SK-N-SH (cell line): Measurements from ENCODE around the gene YPEL1. TPM values are rescaled to one million over a fixed set of nuclear protein-coding genes. Genes with fewer than 3 reads are reported as not detected.

ENCODE experiments used
- CTCF ChIA-PET: fragments of 300-600, 350-600 bp; formaldehyde crosslinking; extraction: SDS; loops from one replicate; lab custom pipeline; 2021; lab: Yijun Ruan, JAX
- POLR2A ChIA-PET: fragments of 350-600 bp; sonication (Branson Sonifier 250); formaldehyde crosslinking; extraction: SDS; loops from one replicate; lab custom pipeline; 2020; ENCODE audit warnings: antibody characterized with exemption, inconsistent platforms; lab: Yijun Ruan, JAX
- DNase-seq: peaks from one replicate; pipeline ENCODE4 v3.0.0; 2012
- H2AFZ ChIP-seq: fragments of 200-600 bp; sonication (generic); 2 replicates; pipeline ENCODE4 v1.8.1; 2016; ENCODE audit warnings: antibody characterized with exemption, mild to moderate bottlenecking, low read depth
- H3F3A ChIP-seq: fragments of 200-600 bp; sonication (generic); replicated peaks from 2 replicates; pipeline ENCODE3; 2016; ENCODE audit warnings: antibody characterized with exemption, mild to moderate bottlenecking; ENCODE audit not compliant: insufficient read depth
- H3K27ac ChIP-seq, 2 experiments: fragments of 200-500 bp in 1 of 2; fragments of 200-600 bp in 1 of 2; sonication (Bioruptor generic) in 1 of 2; sonication (generic), shearing (Covaris generic) in 1 of 2; 2 replicates each; pipeline versions ENCODE4 v1.5.1 to v1.6.1; 2014 to 2016; ENCODE audit warnings: low read depth in 2 of 2, inconsistent platforms in 1 of 2, low read length in 1 of 2, mild to moderate bottlenecking in 1 of 2, mixed read lengths in 1 of 2
- H3K27me3 ChIP-seq: fragments of 200-600 bp; sonication (generic), shearing (Covaris generic); 2 replicates; pipeline ENCODE4 v1.6.1; 2016; ENCODE audit warnings: mixed run types; ENCODE audit not compliant: insufficient read depth
- H3K36me3 ChIP-seq, 2 experiments: fragments of 200-500 bp in 1 of 2; fragments of 200-600 bp in 1 of 2; sonication (Bioruptor generic) in 1 of 2; sonication (generic) in 1 of 2; replicated peaks in 1 of 2; 2 replicates each; pipeline versions ENCODE3 to v1.5.1; 2014 to 2016; ENCODE audit warnings: low read length in 1 of 2, mild to moderate bottlenecking in 1 of 2; ENCODE audit not compliant: insufficient read depth in 2 of 2, control insufficient read depth in 1 of 2
- H3K4me1 ChIP-seq, 2 experiments: fragments of 200-500 bp in 1 of 2; fragments of 200-600 bp in 1 of 2; sonication (Bioruptor generic) in 1 of 2; sonication (generic), shearing (Covaris generic) in 1 of 2; 2 replicates each; pipeline versions ENCODE4 v1.5.1 to v1.6.1; 2014 to 2016; ENCODE audit warnings: low read depth in 1 of 2, low read length in 1 of 2, mixed run types in 1 of 2; ENCODE audit not compliant: insufficient read depth in 2 of 2, control insufficient read depth in 1 of 2
- H3K4me2 ChIP-seq: fragments of 200-600 bp; sonication (generic), shearing (Covaris generic); 2 replicates; pipeline ENCODE4 v1.6.1; 2017; ENCODE audit warnings: mixed run types
- H3K4me3 ChIP-seq, 2 experiments: fragments of 200-500 bp in 1 of 2; fragments of 200-600 bp in 1 of 2; sonication (Bioruptor generic) in 1 of 2; sonication (generic), shearing (Covaris generic) in 1 of 2; 2 replicates each; pipeline versions ENCODE4 v1.5.1 to v1.8.1; 2014 to 2016; ENCODE audit warnings: low read depth in 2 of 2, inconsistent platforms in 1 of 2, low read length in 1 of 2, mild to moderate bottlenecking in 1 of 2, mixed read lengths in 1 of 2, moderate library complexity in 1 of 2
- H3K79me2 ChIP-seq: fragments of 200-600 bp; sonication (generic); 2 replicates; pipeline ENCODE4 v1.8.1; 2017; ENCODE audit warnings: mild to moderate bottlenecking; ENCODE audit not compliant: insufficient read depth
- H3K9ac ChIP-seq: fragments of 200-600 bp; sonication (generic); 2 replicates; pipeline ENCODE4 v1.6.1; 2017; ENCODE audit warnings: mixed run types
- H3K9me2 ChIP-seq: fragments of 200-600 bp; sonication (generic); 2 replicates; pipeline ENCODE4 v1.6.1; 2017; ENCODE audit warnings: mixed run types
- H3K9me3 ChIP-seq: fragments of 200-600 bp; sonication (generic); 2 replicates; pipeline ENCODE4 v1.6.1; 2017; ENCODE audit warnings: mixed run types, mild to moderate bottlenecking, moderate library complexity
- H4K20me1 ChIP-seq: fragments of 200-600 bp; sonication (generic); 2 replicates; pipeline ENCODE4 v1.6.1; 2017; ENCODE audit warnings: mild to moderate bottlenecking, mixed run types; ENCODE audit not compliant: insufficient read depth
- CHD2 ChIP-seq: fragments of 150-350 bp; IDR thresholded peaks from 2 replicates; pipeline ENCODE4 v1.6.1; 2018; ENCODE audit warnings: low read length; ENCODE audit not compliant: partially characterized antibody
- FOXJ3 ChIP-seq: sonication (generic); formaldehyde crosslinking; IDR thresholded peaks from 2 replicates; pipeline ENCODE4 v1.5.1; 2020; ENCODE audit warnings: mild to moderate bottlenecking, missing genetic modification reagents
- FOXM1 ChIP-seq: IDR thresholded peaks from 2 replicates; pipeline ENCODE4 v1.4.0; 2012; ENCODE audit warnings: low read depth, mild to moderate bottlenecking
- GATA2 ChIP-seq: sonication (generic); formaldehyde crosslinking; IDR thresholded peaks from 2 replicates; pipeline ENCODE4 v1.5.0; 2020; ENCODE audit warnings: mild to moderate bottlenecking, missing genetic modification reagents
- JUND ChIP-seq: IDR thresholded peaks from 2 replicates; pipeline ENCODE4 v1.4.0; 2012
- MAX ChIP-seq: IDR thresholded peaks from 2 replicates; pipeline ENCODE4 v1.4.0; 2012; ENCODE audit warnings: low read depth
- MEF2A ChIP-seq: IDR thresholded peaks from 2 replicates; pipeline ENCODE4 v1.4.0; 2012; ENCODE audit warnings: low read depth, borderline replicate concordance
- NRF1 ChIP-seq: IDR thresholded peaks from 2 replicates; pipeline ENCODE4 v1.6.1; 2012; ENCODE audit warnings: low read depth, mild to moderate bottlenecking, low read length
- POLR2AphosphoS5 ChIP-seq: IDR thresholded peaks from 2 replicates; pipeline ENCODE4 v1.6.1; 2012; ENCODE audit warnings: low read depth, low read length
- SIN3A ChIP-seq: IDR thresholded peaks from 2 replicates; pipeline ENCODE4 v1.6.1; 2012; ENCODE audit warnings: low read depth, mild to moderate bottlenecking, low read length, moderate library complexity, borderline replicate concordance
- USF2 ChIP-seq: fragments of 150-350 bp; IDR thresholded peaks from 2 replicates; pipeline ENCODE4 v1.6.1; 2017; ENCODE audit warnings: antibody characterized with exemption, low read length, low read depth, borderline replicate concordance
- WGBS: methylation state at CpG from one replicate; pipeline ENCODE4 v1.1.6; 2017; ENCODE audit warnings: low lambda C conversion rate; 5-methylcytosine and 5-hydroxymethylcytosine counted together
- polyA plus RNA-seq, 3 experiments: library from polyadenylated mRNA; depleted of rRNA; stranded (reverse); fragments of >200 nt; gene quantifications; 2 replicates each; pipeline ENCODE4 v1.2.3, GENCODE V29; 2012
- TF ChIP-seq, protein P1 (sequence below): fragments of 150-350 bp; IDR thresholded peaks from 2 replicates; pipeline ENCODE4 v1.6.1; 2016; ENCODE audit warnings: mild to moderate bottlenecking, low read depth, low read length

The YPEL1 gene
- polyA plus RNA-seq, 1 of the 3 experiments (the other 2 are of a cell fraction), result 2.4 TPM

DNA sequence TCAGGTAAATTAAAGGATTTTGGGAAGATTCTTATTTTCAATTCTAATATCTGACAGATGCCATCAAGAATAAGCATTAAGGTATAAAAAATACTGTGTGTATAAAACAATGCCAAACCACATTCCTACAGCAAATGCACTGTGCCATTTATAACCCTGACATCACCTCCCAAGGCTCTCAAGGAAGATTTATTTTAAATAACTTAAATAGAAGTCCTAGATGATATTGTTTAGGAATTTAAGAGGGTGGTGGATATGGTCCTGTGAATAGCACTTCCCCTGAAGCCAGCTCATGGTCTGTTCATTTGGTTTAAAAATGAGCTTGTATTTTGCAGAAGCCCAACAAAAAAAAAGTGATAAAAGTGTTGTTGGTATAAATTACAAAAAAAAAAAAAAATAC lies 37.7 kb downstream of the YPEL1 start:
- peak overlapping the region; percentile 19; the same call in 1 of the 2 replicates for H3K9ac ChIP-seq
- H3K9me2 ChIP-seq, result no peaks in the 10 kb centered on the region
- H3K4me2 ChIP-seq, result no peak overlapping the region
- no peak for DNase-seq
- H3F3A ChIP-seq, result peaks cover 11% of the 10 kb centered on the region
- CTCF ChIA-PET, result interaction anchor here (1.3 to 1.7 kb wide), 2 partner anchors 10 to 240 kb away, joined by 3 to 8 read pairs; no protein-coding TSS in a partner anchor
- no peaks in the 10 kb centered on the region for H3K79me2 ChIP-seq
- no peaks in the 10 kb centered on the region; the same call in 1 of the 2 replicates for H4K20me1 ChIP-seq
- H3K36me3 ChIP-seq, result peaks cover 0 to 49% of the 10 kb centered on the region in 2 experiments
- no peaks in the 10 kb centered on the region for H3K27me3 ChIP-seq
- no peak overlapping the region for H3K4me3 ChIP-seq
- TF ChIP-seq SIN3A (no peak), MEF2A (peak; percentile 78)
- no peaks in the 10 kb centered on the region for H3K9me3 ChIP-seq
- POLR2A ChIA-PET, result interaction anchor here (1.1 kb wide), 1 partner anchor 12 kb away, joined by 3 read pairs; no protein-coding TSS in a partner anchor
- peak overlapping the region in 1 of 2 experiments; percentile 65; a peak in 2 of 4 replicates for H3K27ac ChIP-seq
- peaks cover 0 to 8% of the 10 kb centered on the region in 2 experiments; a peak in 2 of 4 replicates for H3K4me1 ChIP-seq
- no peak overlapping the region; the same call in 1 of the 2 replicates for H2AFZ ChIP-seq

- H3K9ac ChIP-seq, result peak overlapping the region; percentile 19; the same call in 1 of the 2 replicates
- peaks cover 11% of the 10 kb centered on the region for H3F3A ChIP-seq
- H3K4me1 ChIP-seq, result peaks cover 0 to 8% of the 10 kb centered on the region in 2 experiments; a peak in 2 of 4 replicates
- H3K79me2 ChIP-seq, result no peaks in the 10 kb centered on the region
- H3K27me3 ChIP-seq, result no peaks in the 10 kb centered on the region
- peak overlapping the region in 1 of 2 experiments; percentile 65; a peak in 2 of 4 replicates for H3K27ac ChIP-seq
- DNase-seq, result no peak
- no peak overlapping the region for H3K4me2 ChIP-seq
- CTCF ChIA-PET, result interaction anchor here (1.3 to 1.7 kb wide), 2 partner anchors 11 to 241 kb away, joined by 3 to 8 read pairs; no protein-coding TSS in a partner anchor
- 98% methylated on average over 11 of the region's 16 CpGs for WGBS
- H3K9me3 ChIP-seq, result no peaks in the 10 kb centered on the region
- no peak overlapping the region for H2AFZ ChIP-seq
- no peaks in the 10 kb centered on the region; the same call in 1 of the 2 replicates for H4K20me1 ChIP-seq
- H3K36me3 ChIP-seq, result peaks cover 3 to 49% of the 10 kb centered on the region in 2 experiments
- H3K4me3 ChIP-seq, result no peak overlapping the region
- POLR2A ChIA-PET, result no interaction called here
- H3K9me2 ChIP-seq, result no peaks in the 10 kb centered on the region
- TF ChIP-seq USF2 (no peak), FOXJ3 (CRISPR knock-in tag) (no peak), POLR2AphosphoS5 (no peak), MAX (no peak), GATA2 (CRISPR knock-in tag) (no peak)
Observed at GRCh38 chr22:21697021-21697771, 38.4 kb downstream of the YPEL1 start.

DNA sequence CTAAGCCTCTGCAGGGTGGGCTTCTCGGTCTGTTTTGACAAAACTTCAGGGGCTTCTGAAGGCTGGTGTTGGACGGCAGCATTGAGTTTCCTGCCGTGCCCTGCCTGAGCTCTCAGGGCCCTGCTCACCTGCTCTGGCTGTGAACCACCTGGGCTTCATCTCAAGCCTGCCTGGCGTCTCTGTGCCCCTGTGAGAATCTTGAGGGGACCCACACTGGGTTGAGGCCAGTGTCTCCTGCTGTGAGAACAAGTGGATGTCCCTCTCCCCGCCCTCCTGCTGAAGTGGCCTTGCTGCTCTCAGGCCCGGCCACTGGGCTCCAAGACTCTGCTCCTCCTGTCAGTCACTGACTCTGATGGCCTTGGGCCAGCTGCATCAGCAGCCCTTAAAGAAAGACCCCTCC lies 39.5 kb downstream of the YPEL1 start:
- Histone ChIP-seq H3K4me2 (no peak overlapping the region), H3K4me1 (peaks cover 0 to 8% of the 10 kb centered on the region in 2 experiments; a peak in 2 of 4 replicates), H2AFZ (no peak overlapping the region), H3K79me2 (no peaks in the 10 kb centered on the region), H3F3A (peaks cover 11% of the 10 kb centered on the region), H3K36me3 (peaks cover 3 to 51% of the 10 kb centered on the region in 2 experiments), H3K9me3 (no peaks in the 10 kb centered on the region), H3K4me3 (no peak overlapping the region), H3K27me3 (no peaks in the 10 kb centered on the region), H3K27ac (no peak overlapping the region)
- CTCF ChIA-PET, result no interaction called here
- WGBS, result 92% methylated on average over 4 of the region's 6 CpGs
- no peak for DNase-seq
- TF ChIP-seq POLR2AphosphoS5, result no peak
- TF ChIP-seq FOXM1, result no peak
- no peak for TF ChIP-seq FOXJ3 (CRISPR knock-in tag)
- TF ChIP-seq MAX, result no peak
- TF ChIP-seq NRF1, result no peak
- no peak for TF ChIP-seq CHD2
- TF ChIP-seq, protein P1, sequence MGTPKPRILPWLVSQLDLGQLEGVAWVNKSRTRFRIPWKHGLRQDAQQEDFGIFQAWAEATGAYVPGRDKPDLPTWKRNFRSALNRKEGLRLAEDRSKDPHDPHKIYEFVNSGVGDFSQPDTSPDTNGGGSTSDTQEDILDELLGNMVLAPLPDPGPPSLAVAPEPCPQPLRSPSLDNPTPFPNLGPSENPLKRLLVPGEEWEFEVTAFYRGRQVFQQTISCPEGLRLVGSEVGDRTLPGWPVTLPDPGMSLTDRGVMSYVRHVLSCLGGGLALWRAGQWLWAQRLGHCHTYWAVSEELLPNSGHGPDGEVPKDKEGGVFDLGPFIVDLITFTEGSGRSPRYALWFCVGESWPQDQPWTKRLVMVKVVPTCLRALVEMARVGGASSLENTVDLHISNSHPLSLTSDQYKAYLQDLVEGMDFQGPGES, result no peak
- TF ChIP-seq JUND, result no peak
- TF ChIP-seq, all 33 proteins: peak for 0
- POLR2A ChIA-PET, result no interaction called here
- Histone ChIP-seq H4K20me1 (no peaks in the 10 kb centered on the region; the same call in 1 of the 2 replicates), H3K9me2 (no peaks in the 10 kb centered on the region), H3K9ac (no peak overlapping the region)
